HEK293T (cell line): ENCODE results near the gene ADGRB2.

Source experiments
- CTCF ChIA-PET: fragments of 350-600 bp; formaldehyde crosslinking; extraction: SDS; loops from one replicate; lab custom pipeline; 2021; ENCODE audit warnings: antibody characterized with exemption, inconsistent platforms; lab: Yijun Ruan, JAX
- POLR2A ChIA-PET: fragments of 350-600 bp; formaldehyde crosslinking; extraction: SDS; loops from one replicate; lab custom pipeline; 2020; ENCODE audit warnings: antibody characterized with exemption, inconsistent platforms; lab: Yijun Ruan, JAX
- DNase-seq: peaks from one replicate; pipeline ENCODE4 v3.0.0; 2012; ENCODE audit warnings: mixed read lengths; ENCODE audit errors: extremely low spot score
- ARNT ChIP-seq: fragments of 450-650 bp; IDR thresholded peaks from 2 replicates; pipeline ENCODE4 v1.6.1; 2017; ENCODE audit warnings: mild to moderate bottlenecking
- BHLHE40 ChIP-seq: fragments of 450-650 bp; IDR thresholded peaks from 2 replicates; pipeline ENCODE4 v1.6.1; 2016; ENCODE audit warnings: mild to moderate bottlenecking, moderate library complexity, borderline replicate concordance
- CTBP1 ChIP-seq: fragments of 450-650 bp; IDR thresholded peaks from 2 replicates; pipeline ENCODE4 v1.6.1; 2016; ENCODE audit warnings: borderline replicate concordance
- ELF4 ChIP-seq: fragments of 450-650 bp; IDR thresholded peaks from 2 replicates; pipeline ENCODE4 v1.6.1; 2017; ENCODE audit warnings: antibody characterized with exemption
- FOXA1 ChIP-seq: fragments of 450-650 bp; IDR thresholded peaks from 2 replicates; pipeline ENCODE4 v1.6.1; 2016; ENCODE audit warnings: mild to moderate bottlenecking
- FOXK2 ChIP-seq: fragments of 450-650 bp; IDR thresholded peaks from 2 replicates; pipeline ENCODE4 v1.6.1; 2016; ENCODE audit warnings: mild to moderate bottlenecking
- FOXM1 ChIP-seq: fragments of 450-650 bp; IDR thresholded peaks from 2 replicates; pipeline ENCODE4 v1.6.1; 2017; ENCODE audit warnings: mild to moderate bottlenecking, borderline replicate concordance
- HDGF ChIP-seq: fragments of 450-650 bp; IDR thresholded peaks from 2 replicates; pipeline ENCODE4 v1.6.1; 2017; ENCODE audit warnings: antibody characterized with exemption, borderline replicate concordance
- L3MBTL2 ChIP-seq: fragments of 450-650 bp; conservative IDR thresholded peaks from 2 replicates; pipeline ENCODE4 v1.6.1; 2016; ENCODE audit warnings: mild to moderate bottlenecking
- LEF1 ChIP-seq: fragments of 450-650 bp; IDR thresholded peaks from 2 replicates; pipeline ENCODE4 v1.6.1; 2017; ENCODE audit warnings: mild to moderate bottlenecking, borderline replicate concordance
- NFRKB ChIP-seq: fragments of 450-650 bp; IDR thresholded peaks from 2 replicates; pipeline ENCODE4 v1.6.1; 2016; ENCODE audit warnings: mild to moderate bottlenecking, moderate library complexity
- SP1 ChIP-seq: fragments of 450-650 bp; IDR thresholded peaks from 2 replicates; pipeline ENCODE4 v1.6.1; 2017
- SUZ12 ChIP-seq: fragments of 450-650 bp; IDR thresholded peaks from 2 replicates; pipeline ENCODE4 v1.6.1; 2016; ENCODE audit warnings: mild to moderate bottlenecking
- TARDBP ChIP-seq: fragments of 450-650 bp; IDR thresholded peaks from 2 replicates; pipeline ENCODE4 v1.6.1; 2016
- ZNF384 ChIP-seq: fragments of 450-650 bp; IDR thresholded peaks from 2 replicates; pipeline ENCODE4 v1.6.1; 2016
- TF ChIP-seq, protein P1 (sequence below): fragments of 450-650 bp; IDR thresholded peaks from 2 replicates; pipeline ENCODE4 v1.6.1; 2016

Gene ADGRB2

DNA sequence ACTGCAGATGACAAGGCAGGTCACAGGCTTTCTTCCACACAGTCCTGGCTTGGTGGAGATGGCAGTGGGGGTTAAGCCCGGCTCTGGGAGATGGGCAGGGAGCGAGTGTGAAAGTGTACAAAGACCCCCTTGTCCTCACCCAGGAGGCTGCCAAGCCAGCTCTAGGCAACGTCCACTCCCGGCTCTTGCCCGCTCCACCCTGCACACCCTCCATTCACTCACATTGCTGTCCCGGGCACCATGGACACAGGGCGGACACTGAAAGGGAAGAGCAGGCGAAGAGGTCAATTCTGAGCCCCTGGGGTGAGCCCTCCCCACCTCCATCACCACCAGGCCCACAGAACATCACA is 69.2 kb downstream of the ADGRB2 start:
- no peak for DNase-seq
- ChIA-PET POLR2A (no interaction called here), CTCF (interaction anchor here (0.8 to 1.0 kb wide), 2 partner anchors 10 to 25 kb away, joined by 3 read pairs; no protein-coding TSS in a partner anchor)
- TF ChIP-seq SUZ12 (no peak), CTBP1 (no peak), ELF4 (no peak), LEF1 (no peak), ARNT (no peak), ZNF384 (no peak)

DNA sequence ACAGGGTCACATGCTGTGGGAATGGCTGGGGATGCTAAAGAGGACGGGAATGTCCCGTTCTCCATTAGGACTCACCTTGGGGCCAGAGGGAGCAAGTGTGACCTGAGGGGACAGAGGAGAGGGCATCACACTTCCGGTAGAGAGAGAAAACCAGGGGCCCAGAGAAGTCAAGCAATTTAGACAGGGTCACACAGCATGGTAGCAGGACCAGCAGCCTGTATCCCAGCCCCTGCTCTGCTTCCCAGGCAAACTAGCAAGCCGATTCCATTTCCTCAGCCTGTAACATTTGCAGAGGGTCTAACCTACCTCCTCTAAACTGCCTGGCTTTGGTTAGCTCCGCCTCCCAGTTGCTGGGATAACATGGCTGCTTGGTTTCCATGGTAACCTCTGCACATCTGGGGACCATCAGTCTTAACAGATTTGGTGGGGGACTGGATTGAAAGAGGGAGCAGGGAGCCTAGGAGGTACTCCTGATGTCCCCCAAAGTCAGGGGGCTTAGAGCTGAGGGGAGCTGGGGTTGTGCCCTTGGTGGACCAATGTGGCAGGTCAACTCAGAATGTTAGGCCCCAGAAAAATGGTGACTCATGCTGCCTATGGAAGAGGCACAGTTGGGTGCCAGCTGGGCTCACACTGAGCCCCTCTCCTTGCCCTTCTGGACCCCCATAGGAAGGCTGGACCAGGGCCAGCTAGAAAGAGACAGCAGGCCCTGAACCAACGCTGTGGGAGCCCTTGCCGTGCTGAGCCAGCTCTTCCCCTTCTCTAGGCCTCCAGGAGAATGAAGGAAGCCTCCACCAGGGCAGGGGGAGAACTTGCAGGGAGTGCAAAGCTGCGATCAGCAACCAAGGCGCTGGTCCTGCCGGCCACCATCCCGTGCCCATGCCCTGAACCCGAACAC is 69.8 kb downstream of the ADGRB2 start:
- ChIA-PET POLR2A (no interaction called here), CTCF (interaction anchor here (0.8 to 1.0 kb wide), 2 partner anchors 11 to 24 kb away, joined by 3 read pairs; no protein-coding TSS in a partner anchor)
- no peak for DNase-seq
- TF ChIP-seq SP1, result no peak
- TF ChIP-seq, protein P1, sequence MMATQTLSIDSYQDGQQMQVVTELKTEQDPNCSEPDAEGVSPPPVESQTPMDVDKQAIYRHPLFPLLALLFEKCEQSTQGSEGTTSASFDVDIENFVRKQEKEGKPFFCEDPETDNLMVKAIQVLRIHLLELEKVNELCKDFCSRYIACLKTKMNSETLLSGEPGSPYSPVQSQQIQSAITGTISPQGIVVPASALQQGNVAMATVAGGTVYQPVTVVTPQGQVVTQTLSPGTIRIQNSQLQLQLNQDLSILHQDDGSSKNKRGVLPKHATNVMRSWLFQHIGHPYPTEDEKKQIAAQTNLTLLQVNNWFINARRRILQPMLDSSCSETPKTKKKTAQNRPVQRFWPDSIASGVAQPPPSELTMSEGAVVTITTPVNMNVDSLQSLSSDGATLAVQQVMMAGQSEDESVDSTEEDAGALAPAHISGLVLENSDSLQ, result no peak
- TF ChIP-seq FOXM1, result no peak
- TF ChIP-seq ZNF384, result no peak
- no peak for TF ChIP-seq HDGF

DNA sequence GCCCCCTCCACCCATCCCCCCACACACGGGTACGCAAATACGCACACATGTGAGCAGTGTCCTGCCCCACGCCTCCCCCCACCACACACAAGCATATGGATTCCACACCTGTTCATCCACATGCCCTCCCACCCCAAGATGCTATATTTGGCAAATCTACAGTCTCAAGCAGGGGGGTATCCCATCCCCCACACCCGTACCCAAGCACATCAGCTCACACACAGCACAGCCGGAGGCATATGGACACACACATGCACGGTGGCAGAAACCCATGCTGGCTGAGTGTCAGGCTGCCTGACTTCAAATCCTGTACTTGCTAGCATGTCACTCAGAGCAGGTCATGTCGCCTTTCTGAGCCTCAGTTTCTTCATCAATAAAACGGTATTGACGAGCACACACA is 70.9 kb downstream of the ADGRB2 start:
- ChIA-PET CTCF (no interaction called here), POLR2A (no interaction called here)
- no peak for DNase-seq
- no peak for TF ChIP-seq ARNT
- TF ChIP-seq SP1, result no peak
- no peak for TF ChIP-seq LEF1
- TF ChIP-seq CTBP1, result no peak
- no peak for TF ChIP-seq SUZ12
- TF ChIP-seq TARDBP, result no peak

DNA sequence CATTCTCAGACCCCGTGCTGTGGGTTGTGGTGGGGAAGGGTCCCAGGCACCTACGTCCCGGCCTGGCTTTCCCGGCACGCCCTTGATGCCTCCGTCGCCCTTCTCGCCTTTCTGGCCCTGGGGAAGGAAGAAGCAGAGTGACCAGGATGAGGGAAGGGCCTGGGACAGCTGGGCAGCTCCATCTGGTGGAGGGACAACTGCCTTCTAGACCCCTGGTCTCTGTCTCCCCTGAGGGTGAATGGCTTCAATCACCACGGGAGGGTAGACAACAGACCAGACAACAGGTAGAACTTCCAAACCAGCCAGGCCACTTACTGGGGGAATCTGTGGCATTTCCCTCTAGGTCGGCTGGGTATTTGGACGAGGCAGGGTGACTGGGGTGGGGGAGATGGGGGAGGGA is 72.2 kb downstream of the ADGRB2 start:
- TF ChIP-seq ELF4 (no peak), NFRKB (no peak), FOXA1 (no peak), FOXM1 (no peak), FOXK2 (no peak), SUZ12 (no peak), LEF1 (no peak), SP1 (no peak), L3MBTL2 (no peak), HDGF (no peak), BHLHE40 (no peak), TARDBP (no peak), CTBP1 (no peak), ARNT (no peak)
- TF ChIP-seq, protein P1, result no peak
- ChIA-PET POLR2A (no interaction called here), CTCF (no interaction called here)
- DNase-seq, result no peak

DNA sequence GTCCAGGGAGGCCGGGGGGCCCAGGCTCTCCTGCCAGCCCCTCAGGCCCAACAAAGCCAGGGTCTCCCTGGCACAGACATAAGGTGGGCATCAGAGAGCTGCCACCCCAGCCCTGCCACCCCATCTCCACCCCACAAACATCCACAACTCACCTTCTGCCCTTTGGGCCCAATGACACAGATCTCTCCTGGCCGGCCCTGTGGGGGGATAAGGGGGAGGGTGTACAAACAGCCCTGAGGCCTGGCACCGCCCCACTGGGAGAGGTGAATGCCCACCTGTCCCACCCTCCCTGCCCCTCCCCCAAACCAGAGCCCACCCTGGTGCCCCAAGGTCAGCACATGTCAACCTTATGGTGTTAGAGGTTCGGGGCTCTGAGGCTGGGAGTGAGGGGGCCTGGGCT is 72.7 kb downstream of the ADGRB2 start:
- TF ChIP-seq FOXM1 (no peak), NFRKB (no peak), ARNT (no peak), HDGF (no peak), SUZ12 (no peak), LEF1 (no peak), L3MBTL2 (no peak), SP1 (no peak), ELF4 (no peak)
- TF ChIP-seq, protein P1, result no peak
- ChIA-PET CTCF (interaction anchor here (1.1 kb wide), 1 partner anchor 12 kb away, joined by 3 read pairs; no protein-coding TSS in a partner anchor), POLR2A (no interaction called here)
- no peak for DNase-seq

DNA sequence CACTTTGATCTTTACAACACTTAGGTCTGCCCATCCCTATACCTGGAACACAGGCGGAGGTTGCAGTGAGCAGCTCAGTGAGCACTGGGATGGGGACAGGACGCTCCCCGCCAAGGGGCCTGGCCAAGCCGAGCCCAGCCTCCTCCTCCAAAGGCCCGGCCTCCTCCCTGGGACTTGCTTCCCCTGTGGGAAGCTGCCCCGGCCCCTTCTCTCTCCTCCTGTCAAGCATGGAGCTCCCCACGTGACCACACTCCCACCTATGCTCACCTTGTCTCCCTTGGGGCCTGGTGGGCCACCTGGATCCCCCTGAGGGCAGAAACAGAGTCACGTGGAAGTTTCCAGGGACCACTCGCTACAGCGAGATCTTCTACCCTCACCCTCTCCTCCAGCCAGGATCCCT is 73.2 kb downstream of the ADGRB2 start:
- POLR2A ChIA-PET, result no interaction called here
- no peak for DNase-seq
- TF ChIP-seq ZNF384 (no peak), ARNT (no peak), ELF4 (no peak), SUZ12 (no peak), L3MBTL2 (no peak), FOXA1 (no peak), CTBP1 (no peak), TARDBP (no peak), FOXK2 (no peak), FOXM1 (no peak), LEF1 (no peak), NFRKB (no peak)
- TF ChIP-seq, protein P1, result no peak
- CTCF ChIA-PET, result interaction anchor here (1.1 kb wide), 1 partner anchor 11 kb away, joined by 3 read pairs; no protein-coding TSS in a partner anchor
